HUES48 (cell line): ENCODE results near the gene PRSS22.

ENCODE experiments used
- H3K27ac ChIP-seq: one replicate; pipeline ENCODE4 v1.7.0; 2013; ENCODE audit warnings: low read depth, low read length, inconsistent platforms
- H3K27me3 ChIP-seq: 2 replicates; pipeline ENCODE4 v1.6.1; 2013; ENCODE audit warnings: mild to moderate bottlenecking, low read length; ENCODE audit not compliant: control insufficient read depth, insufficient read depth
- H3K36me3 ChIP-seq: 2 replicates; pipeline ENCODE4 v1.6.1; 2013; ENCODE audit warnings: low read length; ENCODE audit not compliant: control insufficient read depth, insufficient read depth
- H3K4me1 ChIP-seq: 2 replicates; pipeline ENCODE4 v1.6.1; 2013; ENCODE audit warnings: mild to moderate bottlenecking, low read length; ENCODE audit not compliant: control insufficient read depth, insufficient read depth
- H3K4me3 ChIP-seq: 2 replicates; pipeline ENCODE4 v1.5.1; 2013; ENCODE audit warnings: mild to moderate bottlenecking, low read depth, low read length
- H3K9ac ChIP-seq: 2 replicates; pipeline ENCODE4 v1.6.1; 2013; ENCODE audit warnings: mild to moderate bottlenecking, low read depth, low read length, moderate library complexity
- H3K9me3 ChIP-seq: 2 replicates; pipeline ENCODE4 v1.6.1; 2013; ENCODE audit warnings: low read length; ENCODE audit not compliant: control insufficient read depth, insufficient read depth

Gene PRSS22

GRCh38 chr16:2898831-2899563 is 41.0 kb upstream of the PRSS22 start:
- 0 out of 2 replicates have a peak, but pooled peaks cover 4% of the 10 kb centered on the region for H3K36me3 ChIP-seq
- H3K9ac ChIP-seq: no peak overlapping the region
- H3K4me3 ChIP-seq: no peak overlapping the region
- no peaks in the 10 kb centered on the region for H3K27me3 ChIP-seq
- no peak overlapping the region for H3K27ac ChIP-seq
- no peaks in the 10 kb centered on the region for H3K9me3 ChIP-seq
- H3K4me1 ChIP-seq: peaks cover 3% of the 10 kb centered on the region; the same call in 1 of the 2 replicates

DNA sequence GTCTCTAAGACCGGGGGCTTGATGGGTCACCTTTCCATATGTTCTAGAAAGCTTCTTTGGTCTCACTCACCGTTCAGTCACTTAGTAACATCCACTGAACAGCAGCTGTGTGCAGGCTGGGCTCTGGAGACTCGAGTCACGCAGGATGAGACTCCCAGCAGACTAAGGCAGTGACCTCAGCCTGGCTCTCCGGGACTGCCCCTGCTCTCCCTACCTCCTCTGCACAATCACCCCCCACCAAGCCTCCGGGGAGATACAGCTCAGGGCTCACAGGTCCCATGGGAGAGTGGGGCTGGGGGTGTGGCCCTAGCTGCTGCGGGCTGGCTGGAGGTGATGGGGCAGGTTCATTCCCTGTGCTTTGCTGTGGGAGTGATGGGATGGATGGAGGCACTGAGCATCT is 39.1 kb upstream of the PRSS22 start:
- Histone ChIP-seq H3K9me3 (no peaks in the 10 kb centered on the region), H3K9ac (no peak overlapping the region), H3K4me1 (no peaks in the 10 kb centered on the region), H3K36me3 (0 out of 2 replicates have a peak, but pooled peaks cover 4% of the 10 kb centered on the region), H3K27me3 (no peaks in the 10 kb centered on the region), H3K4me3 (no peak overlapping the region), H3K27ac (no peak overlapping the region)

- Histone ChIP-seq H3K4me1 (no peaks in the 10 kb centered on the region), H3K27me3 (no peaks in the 10 kb centered on the region), H3K9me3 (no peaks in the 10 kb centered on the region), H3K9ac (no peak overlapping the region), H3K27ac (no peak overlapping the region), H3K36me3 (0 out of 2 replicates have a peak, but pooled peaks cover 4% of the 10 kb centered on the region), H3K4me3 (no peak overlapping the region)
Observed at GRCh38 chr16:2896480-2897010, 38.6 kb upstream of the PRSS22 start.

DNA sequence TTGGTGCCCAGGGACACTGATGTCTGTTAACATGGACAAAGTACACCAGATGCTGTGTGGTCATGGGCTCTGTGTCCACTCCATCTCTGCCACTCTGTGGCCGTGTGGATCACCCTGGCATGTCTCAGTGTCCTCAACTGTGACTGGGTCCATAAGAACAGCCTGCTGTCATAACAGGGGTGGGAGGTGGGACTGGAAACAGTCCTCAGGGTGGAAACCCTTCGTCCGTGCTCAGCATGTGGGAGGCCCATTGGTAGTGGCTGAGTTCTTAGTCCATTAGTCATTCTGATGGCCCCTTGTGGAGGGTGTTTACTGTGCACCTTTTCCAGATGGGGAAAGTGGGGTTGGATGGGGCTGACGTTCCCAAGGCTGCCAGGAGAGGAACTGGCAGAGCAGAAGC is 37.8 kb upstream of the PRSS22 start:
- H3K9ac ChIP-seq: no peak overlapping the region
- H3K4me1 ChIP-seq: no peaks in the 10 kb centered on the region
- no peaks in the 10 kb centered on the region for H3K9me3 ChIP-seq
- no peak overlapping the region for H3K27ac ChIP-seq
- H3K36me3 ChIP-seq: 0 out of 2 replicates have a peak, but pooled peaks cover 4% of the 10 kb centered on the region
- no peak overlapping the region for H3K4me3 ChIP-seq
- no peaks in the 10 kb centered on the region for H3K27me3 ChIP-seq

GRCh38 chr16:2894231-2894630 is 36.3 kb upstream of the PRSS22 start:
- Histone ChIP-seq H3K4me1 (no peaks in the 10 kb centered on the region), H3K36me3 (0 out of 2 replicates have a peak, but pooled peaks cover 4% of the 10 kb centered on the region), H3K9ac (no peak overlapping the region), H3K9me3 (no peaks in the 10 kb centered on the region), H3K27ac (no peak overlapping the region), H3K27me3 (no peaks in the 10 kb centered on the region), H3K4me3 (no peak overlapping the region)

DNA sequence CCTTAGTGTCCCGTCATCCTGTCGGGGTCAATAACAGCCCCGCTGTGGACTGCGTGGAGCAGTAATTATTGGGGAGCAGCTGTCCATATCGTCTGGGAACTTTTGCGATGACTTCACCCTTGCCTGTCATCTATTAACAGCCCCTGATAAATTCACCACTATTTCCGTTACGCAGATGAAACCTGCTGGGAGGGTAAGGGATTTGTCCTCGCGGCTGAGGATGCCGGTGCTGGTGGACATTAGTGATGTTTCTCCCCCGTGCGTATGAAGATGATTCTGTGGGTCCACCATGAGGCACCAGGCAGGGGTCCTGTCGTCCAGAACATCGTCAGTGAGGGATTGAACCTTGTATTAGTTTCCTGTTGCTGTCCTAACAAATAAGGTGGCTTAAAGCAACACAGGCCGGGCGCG is 26.1 kb upstream of the PRSS22 start:
- Histone ChIP-seq H3K27me3 (no peaks in the 10 kb centered on the region), H3K9me3 (no peaks in the 10 kb centered on the region; the same call in 1 of the 2 replicates), H3K36me3 (no peaks in the 10 kb centered on the region), H3K4me1 (no peaks in the 10 kb centered on the region), H3K4me3 (peak overlapping the region; percentile 83), H3K27ac (no peak overlapping the region), H3K9ac (no peak overlapping the region)

DNA sequence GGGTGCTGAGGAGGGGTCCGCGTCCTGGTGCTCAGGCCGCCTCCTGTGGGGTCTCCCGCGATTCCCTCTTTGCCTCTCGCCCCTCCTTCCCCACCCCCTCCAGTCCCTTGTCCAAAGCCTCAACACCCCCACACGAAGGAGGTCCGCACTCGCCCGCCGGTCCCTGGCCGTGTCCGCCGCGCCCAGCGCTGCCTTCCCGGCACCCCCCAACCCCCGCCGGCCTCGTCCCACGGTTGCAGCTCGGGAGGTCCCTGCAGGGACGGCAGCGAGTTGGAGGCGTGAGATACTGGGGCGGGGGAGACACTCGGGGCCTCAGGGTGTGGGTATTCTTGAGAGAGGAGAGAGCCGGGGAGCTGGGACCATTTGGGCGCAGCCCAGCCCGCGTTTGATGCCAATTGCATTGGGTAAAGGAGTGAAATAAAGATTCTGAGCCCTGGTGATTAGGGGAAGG is 25.5 kb upstream of the PRSS22 start:
- H3K9me3 ChIP-seq: no peaks in the 10 kb centered on the region; the same call in 1 of the 2 replicates
- H3K4me1 ChIP-seq: no peaks in the 10 kb centered on the region
- peak overlapping the region; percentile 83 for H3K4me3 ChIP-seq
- H3K27me3 ChIP-seq: no peaks in the 10 kb centered on the region
- H3K9ac ChIP-seq: no peak overlapping the region
- no peaks in the 10 kb centered on the region for H3K36me3 ChIP-seq
- peak overlapping the region; percentile 86 for H3K27ac ChIP-seq

DNA sequence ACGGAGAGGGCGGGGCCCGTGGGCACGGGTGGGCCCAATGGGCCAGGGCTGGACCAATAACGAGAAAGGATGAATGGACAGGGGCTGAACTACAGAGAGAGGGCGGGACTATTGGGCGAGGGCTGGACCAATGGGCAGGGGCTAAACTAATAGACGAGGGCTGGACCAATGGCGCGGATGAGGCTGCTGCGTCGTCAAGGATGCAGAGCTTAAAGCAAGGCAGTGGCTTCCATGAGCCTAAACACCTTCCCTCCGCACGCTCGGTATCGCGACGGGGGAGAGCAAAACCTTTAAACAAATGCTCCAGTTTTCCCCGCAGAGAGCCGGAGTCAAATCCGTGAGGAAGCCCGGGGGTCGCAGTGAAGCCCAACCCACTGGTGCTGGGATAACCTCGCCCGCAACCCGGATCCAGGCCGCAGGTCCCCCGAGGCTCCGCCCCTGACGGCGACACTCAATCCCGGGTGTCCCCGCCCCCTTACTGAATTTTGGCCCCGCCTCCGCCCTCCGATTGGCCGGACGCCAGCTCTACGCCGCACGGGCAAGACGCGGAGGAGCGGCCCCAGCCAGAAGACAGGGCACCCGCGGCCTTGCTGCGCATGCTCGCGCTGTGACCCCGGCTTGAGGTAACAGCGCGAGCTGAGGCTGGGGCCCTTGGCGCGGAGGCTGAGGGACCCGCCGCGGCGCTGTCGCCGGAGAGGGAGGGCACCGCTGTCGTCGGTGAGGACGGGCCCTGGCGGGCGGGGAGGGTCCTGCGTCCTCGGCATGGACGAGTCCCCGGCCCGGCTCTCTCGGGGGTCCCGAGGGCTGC is 24.9 kb upstream of the PRSS22 start, which contains the start of gene FLYWCH2:
Gene FLYWCH2 (plus strand): TSS at position 566 of the 808 bp plus-strand sequence. CDS start 13,235 bp downstream, outside the sequence.
- Histone ChIP-seq H3K4me1 (no peaks in the 10 kb centered on the region), H3K9me3 (no peaks in the 10 kb centered on the region; the same call in 1 of the 2 replicates), H3K27ac (peak within 1 kb of the TSS; percentile 86), H3K9ac (no peak within 1 kb of the TSS; the same call in 1 of the 2 replicates), H3K4me3 (peak within 1 kb of the TSS; percentile 83), H3K36me3 (no peaks in the 10 kb centered on the region), H3K27me3 (no peaks in the 10 kb centered on the region)

GRCh38 chr16:2881783-2882649 is 24.0 kb upstream of the PRSS22 start:
- Histone ChIP-seq H3K36me3 (no peaks in the 10 kb centered on the region), H3K9ac (no peak overlapping the region), H3K4me3 (peak overlapping the region; percentile 83), H3K9me3 (no peaks in the 10 kb centered on the region; the same call in 1 of the 2 replicates), H3K4me1 (no peaks in the 10 kb centered on the region), H3K27me3 (no peaks in the 10 kb centered on the region), H3K27ac (no peak overlapping the region)

DNA sequence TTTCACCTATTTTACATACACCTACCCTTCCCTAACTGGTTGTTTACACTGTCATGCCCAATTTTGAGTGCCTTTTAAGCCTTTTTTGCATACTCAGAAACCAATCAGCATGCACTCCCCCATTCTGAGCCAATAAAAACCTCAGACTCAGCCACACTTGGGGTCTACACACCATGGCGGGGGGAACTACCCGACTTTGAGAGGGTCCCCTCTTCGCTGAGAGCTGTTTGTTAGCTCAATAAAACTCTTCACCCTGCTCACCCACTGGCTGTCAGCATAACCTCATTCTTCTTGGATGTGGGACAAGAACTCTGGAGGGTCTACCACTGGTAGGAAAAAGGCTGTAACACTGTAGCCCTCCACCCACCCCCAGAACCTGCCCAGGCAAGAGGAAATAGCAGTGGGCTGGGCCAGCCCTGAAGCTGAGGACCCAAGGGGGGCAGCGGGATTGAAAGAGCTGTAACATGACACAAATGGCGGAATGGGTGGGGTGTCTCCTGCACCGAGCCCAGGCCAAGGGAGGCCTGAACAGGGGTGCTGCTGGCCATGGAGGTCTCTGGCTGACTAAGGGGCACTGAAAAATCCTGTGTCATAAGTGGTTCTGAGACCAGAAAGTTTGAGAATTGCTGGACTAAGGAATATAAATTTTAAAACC is 22.0 kb upstream of the PRSS22 start:
- Histone ChIP-seq H3K27me3 (no peaks in the 10 kb centered on the region), H3K27ac (no peak overlapping the region)

More for the DNA sequence above, 22.0 kb upstream of the PRSS22 start:
- H3K4me3 ChIP-seq: no peak overlapping the region
- no peaks in the 10 kb centered on the region for H3K4me1 ChIP-seq
- no peaks in the 10 kb centered on the region; the same call in 1 of the 2 replicates for H3K9me3 ChIP-seq
- H3K36me3 ChIP-seq: no peaks in the 10 kb centered on the region
- no peak overlapping the region for H3K9ac ChIP-seq
